Activated naive CD4-positive, alpha-beta T cell treated with Interleukin-2 at 50 U/mL for 16 hours (primary cell): Measurements from ENCODE around the gene ARL4C.
A peak's percentile ranks its signal among the peaks of the same experiment; 100 is the strongest.

Source experiments
- DNase-seq: peaks from one replicate; pipeline ENCODE4 v3.0.0-alpha.2; 2020

The ARL4C gene

DNA sequence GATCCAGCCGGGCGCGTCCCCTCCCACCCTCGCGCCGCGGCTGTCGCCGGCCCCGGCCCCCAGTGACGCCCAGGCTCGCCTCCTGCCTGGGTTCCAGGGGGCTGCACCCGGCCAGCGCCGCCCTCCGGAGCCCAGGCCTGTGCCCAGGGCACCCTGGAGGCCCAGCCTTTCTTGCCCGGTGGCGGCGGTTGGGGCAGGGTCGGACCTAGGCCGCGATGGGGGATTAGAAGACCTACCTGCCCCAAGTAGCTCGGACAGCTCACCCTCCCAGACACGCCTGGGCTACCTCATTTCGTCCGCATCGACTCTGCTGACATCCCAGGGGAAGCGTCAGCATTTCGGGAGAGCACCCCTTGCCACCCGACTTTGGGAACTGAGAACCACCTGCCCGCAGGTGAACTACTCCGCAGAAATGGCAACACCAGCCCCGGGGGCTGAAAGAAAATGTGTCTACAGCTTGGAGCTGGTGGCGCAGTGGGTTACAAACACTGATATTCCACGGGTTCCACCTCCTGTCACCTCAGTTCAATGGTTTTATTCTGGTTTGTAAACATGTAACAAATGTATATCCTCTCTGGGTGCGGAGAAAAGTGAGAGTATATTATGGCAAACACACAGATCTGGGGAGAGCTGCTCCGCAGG is 834 bp upstream of the ARL4C start:
- DNase-seq, result no peak

GRCh38 chr2:234496055-234496834 is 636 bp downstream of the ARL4C start:
- peak; percentile 46 for DNase-seq

- no peak for DNase-seq
These were observed 1.4 kb downstream of the ARL4C start for GRCh38 chr2:234495251-234496054.

GRCh38 chr2:234494361-234495250 is 2.3 kb downstream of the ARL4C start:
- DNase-seq, result no peak

GRCh38 chr2:234493796-234494195 is 3.1 kb downstream of the ARL4C start:
- DNase-seq, result no peak

DNA sequence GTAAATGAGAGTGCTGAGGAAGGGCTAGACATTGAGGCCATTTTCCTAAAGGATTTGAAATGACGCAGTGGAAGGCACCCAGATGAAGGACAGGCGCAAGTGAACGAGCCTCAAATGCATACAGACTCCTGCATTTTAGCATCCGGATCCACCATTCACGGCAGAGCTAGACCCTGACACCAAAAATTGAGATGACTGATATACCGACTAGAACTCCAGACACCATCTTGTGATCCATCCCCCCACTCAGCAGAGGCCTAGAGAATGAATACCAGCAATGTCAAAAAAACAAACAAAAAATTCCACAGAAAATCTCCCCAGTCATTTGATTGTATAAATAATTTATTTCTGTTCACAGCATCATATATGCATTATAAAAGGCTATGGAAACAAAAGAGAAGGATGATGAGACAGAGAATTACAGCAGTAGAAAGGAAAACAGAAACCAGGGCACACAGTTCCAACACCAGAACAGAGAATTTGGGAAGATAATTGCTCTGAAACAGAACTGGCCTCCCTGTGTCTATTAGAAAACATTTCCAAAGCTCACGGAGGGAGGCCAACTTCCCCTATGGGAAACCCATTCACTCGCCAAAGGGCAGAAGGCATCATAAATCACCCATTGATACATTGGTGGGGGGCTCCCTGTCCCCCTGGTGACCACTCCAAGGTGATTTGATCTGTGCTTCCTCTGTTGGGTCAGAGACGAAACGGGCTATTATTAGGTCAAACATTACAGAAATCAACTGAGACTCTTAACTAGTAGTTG is 4.0 kb downstream of the ARL4C start:
- DNase-seq, result no peak

GRCh38 chr2:234491897-234492296 is 5.0 kb downstream of the ARL4C start:
- no peak for DNase-seq

- DNase-seq, result no peak
These were observed 5.6 kb downstream of the ARL4C start for GRCh38 chr2:234491281-234491680.

GRCh38 chr2:234490271-234491091 is 6.4 kb downstream of the ARL4C start:
- DNase-seq, result peak; percentile 50

DNA sequence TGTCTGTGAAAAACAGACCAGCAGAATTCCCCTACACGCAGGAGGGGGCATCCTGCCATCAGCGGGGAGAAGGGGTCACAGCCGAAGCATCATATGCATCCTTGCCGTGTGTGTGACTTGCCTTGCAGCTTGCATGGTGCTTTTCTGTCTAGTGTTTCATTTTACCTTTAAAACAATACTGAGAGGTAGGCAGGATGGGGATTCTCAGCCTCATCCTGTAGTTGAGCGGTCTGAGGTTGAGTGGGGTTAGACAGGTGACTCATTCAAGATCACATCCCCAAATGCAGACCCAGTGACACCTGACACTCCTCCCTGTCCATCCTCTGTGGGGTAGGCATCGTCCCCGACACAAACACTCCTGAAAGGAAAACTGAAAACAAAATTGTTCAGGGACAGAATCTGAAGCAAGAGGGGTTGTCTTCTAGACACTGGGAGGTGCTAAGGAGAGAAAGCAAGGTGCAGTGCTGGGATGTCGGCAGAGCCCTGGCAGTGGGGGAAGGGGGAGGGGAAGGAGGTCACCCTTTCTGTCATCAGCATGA is 7.9 kb downstream of the ARL4C start:
- peak; percentile 66 for DNase-seq

DNA sequence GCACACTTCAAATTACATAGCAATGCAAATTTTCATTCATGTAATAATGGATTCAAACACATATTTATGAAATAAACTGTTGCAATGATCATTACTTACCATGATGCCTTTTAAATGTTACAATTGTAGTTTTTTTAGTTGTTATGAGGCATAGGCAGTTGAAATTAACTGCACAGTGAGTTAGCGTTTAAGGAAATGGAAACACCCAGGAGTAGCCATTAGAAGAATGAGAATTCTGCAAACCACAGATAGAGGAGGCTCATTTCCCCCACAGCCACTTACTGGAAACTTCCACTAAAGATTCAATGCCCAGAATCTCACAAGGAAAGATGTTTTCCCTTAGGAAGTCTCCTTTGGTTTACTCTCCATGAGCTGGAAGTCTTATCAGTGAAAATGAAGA is 8.4 kb downstream of the ARL4C start:
- no peak for DNase-seq

DNA sequence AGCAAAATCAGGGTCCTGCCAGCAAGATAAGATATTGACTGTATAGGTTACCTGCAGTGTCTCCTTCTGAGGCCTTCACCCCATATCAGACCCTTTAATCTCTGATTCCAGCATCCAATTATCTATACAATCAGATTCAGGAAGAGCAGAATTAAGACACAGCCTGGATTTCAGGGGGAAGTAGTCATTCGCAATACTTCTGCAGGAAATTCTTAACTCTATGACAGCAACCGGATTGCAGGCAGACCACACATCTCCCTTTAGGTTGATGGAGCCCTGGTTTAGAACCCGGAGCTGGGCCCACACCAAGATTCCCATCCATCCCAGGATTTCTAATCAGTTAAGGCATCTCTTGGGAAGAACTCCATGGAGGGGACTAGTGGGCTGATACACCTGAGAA is 9.5 kb downstream of the ARL4C start:
- no peak for DNase-seq

GRCh38 chr2:234483568-234484251 is 13.2 kb downstream of the ARL4C start:
- peak; percentile 82 for DNase-seq

- DNase-seq, result no peak
These were observed 15.6 kb downstream of the ARL4C start for GRCh38 chr2:234481301-234481700.

DNA sequence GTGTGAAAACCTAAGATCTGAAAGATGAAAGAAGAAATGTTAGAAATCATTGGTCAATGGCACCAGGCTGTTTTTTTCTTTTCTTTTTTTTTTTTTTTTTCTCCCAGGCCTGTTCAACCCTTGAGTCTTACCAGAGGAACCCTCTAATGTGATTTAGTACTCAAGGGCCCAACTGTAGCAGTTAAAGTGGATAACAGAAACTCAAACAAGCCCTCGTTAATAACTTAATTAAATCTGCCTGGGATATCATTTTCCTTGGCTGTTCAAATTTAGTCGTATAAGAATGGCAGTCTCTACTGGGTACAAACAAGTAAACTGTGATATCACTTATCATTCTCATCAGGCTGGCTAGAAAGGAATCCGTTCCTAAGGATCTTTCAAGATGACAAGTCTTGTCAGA is 16.5 kb downstream of the ARL4C start:
- no peak for DNase-seq

GRCh38 chr2:234479465-234479864 is 17.4 kb downstream of the ARL4C start:
- no peak for DNase-seq

GRCh38 chr2:234478121-234478858 is 18.6 kb downstream of the ARL4C start:
- peak; percentile 53 for DNase-seq

GRCh38 chr2:234476766-234477165 is 20.1 kb downstream of the ARL4C start:
- no peak for DNase-seq

GRCh38 chr2:234474654-234475053 is 22.2 kb downstream of the ARL4C start:
- no peak for DNase-seq
